ENCODE data around the gene METTL26. TPM values are rescaled to one million over a fixed set of nuclear protein-coding genes. Genes with fewer than 3 reads are reported as not detected.
A peak's percentile ranks its signal among the peaks of the same experiment; 100 is the strongest.

The METTL26 gene
- total RNA-seq, 2 experiments from 2014 or later: 116 to 127 TPM

DNA sequence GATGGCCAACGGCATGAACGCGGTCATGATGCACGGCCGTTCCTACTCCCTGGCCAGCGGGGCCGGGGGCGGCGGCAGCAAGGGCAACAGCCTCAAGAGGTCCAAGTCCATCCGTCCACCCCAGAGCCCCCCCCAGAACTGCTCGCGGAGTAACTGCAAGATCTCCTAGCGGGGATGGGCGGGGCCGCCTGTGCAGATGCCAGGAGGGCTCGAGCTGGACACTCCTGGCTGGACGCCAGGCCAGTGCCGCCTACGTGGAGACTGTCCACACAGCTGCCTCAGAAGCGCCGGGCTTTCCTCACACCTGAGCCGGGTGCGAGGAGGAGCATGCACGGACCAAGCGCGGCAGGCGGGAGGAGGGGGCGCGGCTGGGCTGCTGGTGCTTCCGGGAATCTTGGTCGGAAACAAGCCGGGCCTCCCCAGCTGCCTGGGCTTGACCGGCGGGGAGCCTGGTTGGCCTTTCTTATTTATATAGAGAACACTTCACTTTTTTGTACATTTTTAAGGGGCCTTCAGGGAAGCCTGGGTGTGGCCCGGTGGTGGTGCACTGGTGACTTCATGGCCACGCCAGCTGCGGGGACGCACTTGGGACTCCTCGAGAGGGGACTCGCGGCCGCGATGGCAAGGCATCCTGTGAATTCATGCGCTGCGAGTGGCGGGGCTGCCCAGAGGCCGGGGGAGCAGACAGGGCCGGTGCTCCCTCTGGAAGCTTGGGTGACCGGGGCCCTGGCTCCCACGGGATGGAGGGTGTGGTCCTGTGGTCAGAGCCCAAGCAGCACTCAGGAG lies 8.5 kb downstream of the METTL26 start:
- DNase-seq: no peak
- no peaks in the 10 kb centered on the region for H3K27me3 Mint-ChIP-seq
- intact Hi-C loops (cut with DNase I, micrococcal nuclease): no loop called here
- H3K27ac Mint-ChIP-seq: no peak overlapping the region
- ChIA-PET POLR2A (no interaction called here), CTCF (interaction anchor here (0.5 kb wide), 1 partner anchor 47 kb away, joined by 3 read pairs; no protein-coding TSS in a partner anchor)
- no peaks in the 10 kb centered on the region for H3K9me3 Mint-ChIP-seq (ENCODE audit: low read depth)
- ATAC-seq: no peak
- H3K36me3 Mint-ChIP-seq (ENCODE audit: low read depth): peaks cover 2% of the 10 kb centered on the region
- no peaks in the 10 kb centered on the region for H3K4me1 Mint-ChIP-seq
- no peak overlapping the region for H3K4me3 Mint-ChIP-seq

DNA sequence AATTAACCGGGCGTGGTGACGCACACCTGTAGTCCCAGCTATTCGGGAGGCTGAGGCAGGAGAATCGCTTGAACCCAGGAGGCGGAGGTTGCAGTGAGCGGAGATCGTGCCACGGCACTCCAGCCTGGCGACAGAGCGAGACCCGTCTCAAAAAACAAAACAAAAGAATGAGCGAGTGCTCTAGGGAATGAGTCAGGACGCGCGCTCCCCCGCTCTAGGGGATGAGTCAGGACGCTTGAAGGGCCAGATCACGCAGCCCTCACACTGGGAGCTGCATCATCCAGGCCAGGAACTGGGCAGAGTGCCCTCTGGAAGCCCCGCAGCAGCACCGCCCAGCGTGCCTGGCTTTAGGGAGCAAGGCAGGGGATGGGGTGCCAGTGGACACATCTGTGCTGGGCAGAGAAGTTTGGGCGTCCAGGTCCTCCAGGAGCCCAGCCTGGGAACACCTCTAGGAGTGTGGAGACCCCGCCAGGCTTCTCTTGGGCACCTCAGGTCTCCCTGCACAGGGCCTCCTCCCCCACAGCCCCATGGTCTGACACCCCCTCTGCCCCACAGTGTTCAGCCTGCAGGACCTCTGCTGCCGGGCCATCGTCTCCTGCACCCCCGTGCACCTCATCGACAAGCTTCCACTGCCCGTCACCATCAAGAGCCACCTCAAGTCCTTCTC lies 9.2 kb downstream of the METTL26 start:
- ChIA-PET CTCF (no interaction called here), POLR2A (no interaction called here)
- Mint-ChIP-seq H3K27me3 (no peaks in the 10 kb centered on the region), H3K4me1 (no peaks in the 10 kb centered on the region), H3K9me3 (ENCODE audit: low read depth) (no peaks in the 10 kb centered on the region), H3K4me3 (no peak overlapping the region), H3K27ac (no peak overlapping the region), H3K36me3 (ENCODE audit: low read depth) (peaks cover 2% of the 10 kb centered on the region)
- intact Hi-C loops (cut with DNase I, micrococcal nuclease): no loop called here
- ATAC-seq: no peak
- DNase-seq: peak; percentile 28

DNA sequence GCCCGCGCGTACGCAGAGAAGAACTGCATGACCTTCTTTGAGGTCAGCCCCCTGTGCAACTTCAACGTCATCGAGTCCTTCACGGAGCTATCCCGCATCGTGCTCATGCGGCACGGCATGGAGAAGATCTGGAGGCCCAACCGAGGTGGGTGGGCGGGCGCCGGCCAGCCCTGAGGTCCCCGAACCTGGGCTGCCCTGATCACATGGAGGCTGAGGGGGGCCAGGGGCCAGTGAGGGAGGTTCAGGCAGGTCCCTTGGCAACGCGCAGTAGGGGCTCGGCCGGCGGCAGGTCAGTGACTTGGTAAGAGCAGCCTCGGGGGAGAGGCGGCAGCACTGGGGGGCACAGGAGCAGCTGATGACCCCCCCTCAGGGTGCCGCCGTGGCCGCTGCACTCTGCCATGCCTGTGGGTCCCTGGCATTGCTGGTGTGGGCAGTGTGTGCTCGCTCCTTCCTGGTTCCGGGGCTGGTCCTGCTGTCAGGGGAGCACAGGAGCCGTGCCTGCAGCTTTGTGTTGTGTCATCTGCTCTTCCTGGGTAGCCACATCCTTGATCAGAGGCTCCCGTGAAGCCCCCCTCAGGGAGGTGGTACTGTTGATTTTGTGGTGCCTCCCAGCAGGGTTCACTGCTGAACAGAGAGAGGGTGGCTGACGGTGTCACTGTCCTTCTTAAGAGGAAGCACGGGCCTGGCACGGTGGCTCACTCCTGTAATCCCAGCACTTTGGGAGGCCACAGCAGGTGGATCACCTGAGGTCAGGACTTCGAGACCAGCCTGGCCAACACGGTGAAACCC lies 9.9 kb downstream of the METTL26 start:
- no peak for ATAC-seq
- Mint-ChIP-seq H3K4me3 (no peak overlapping the region), H3K27me3 (no peaks in the 10 kb centered on the region), H3K9me3 (ENCODE audit: low read depth) (no peaks in the 10 kb centered on the region), H3K4me1 (no peaks in the 10 kb centered on the region), H3K36me3 (ENCODE audit: low read depth) (peaks cover 2% of the 10 kb centered on the region), H3K27ac (no peak overlapping the region)
- intact Hi-C loops (cut with DNase I, micrococcal nuclease): no loop called here
- CTCF ChIA-PET: interaction anchor here (0.6 kb wide), 1 partner anchor 159 kb away, joined by 3 read pairs; no protein-coding TSS in a partner anchor
- no peak for DNase-seq
- POLR2A ChIA-PET: interaction anchor here (0.6 kb wide), 1 partner anchor 28 kb away, joined by 5 read pairs; no protein-coding TSS in a partner anchor

DNA sequence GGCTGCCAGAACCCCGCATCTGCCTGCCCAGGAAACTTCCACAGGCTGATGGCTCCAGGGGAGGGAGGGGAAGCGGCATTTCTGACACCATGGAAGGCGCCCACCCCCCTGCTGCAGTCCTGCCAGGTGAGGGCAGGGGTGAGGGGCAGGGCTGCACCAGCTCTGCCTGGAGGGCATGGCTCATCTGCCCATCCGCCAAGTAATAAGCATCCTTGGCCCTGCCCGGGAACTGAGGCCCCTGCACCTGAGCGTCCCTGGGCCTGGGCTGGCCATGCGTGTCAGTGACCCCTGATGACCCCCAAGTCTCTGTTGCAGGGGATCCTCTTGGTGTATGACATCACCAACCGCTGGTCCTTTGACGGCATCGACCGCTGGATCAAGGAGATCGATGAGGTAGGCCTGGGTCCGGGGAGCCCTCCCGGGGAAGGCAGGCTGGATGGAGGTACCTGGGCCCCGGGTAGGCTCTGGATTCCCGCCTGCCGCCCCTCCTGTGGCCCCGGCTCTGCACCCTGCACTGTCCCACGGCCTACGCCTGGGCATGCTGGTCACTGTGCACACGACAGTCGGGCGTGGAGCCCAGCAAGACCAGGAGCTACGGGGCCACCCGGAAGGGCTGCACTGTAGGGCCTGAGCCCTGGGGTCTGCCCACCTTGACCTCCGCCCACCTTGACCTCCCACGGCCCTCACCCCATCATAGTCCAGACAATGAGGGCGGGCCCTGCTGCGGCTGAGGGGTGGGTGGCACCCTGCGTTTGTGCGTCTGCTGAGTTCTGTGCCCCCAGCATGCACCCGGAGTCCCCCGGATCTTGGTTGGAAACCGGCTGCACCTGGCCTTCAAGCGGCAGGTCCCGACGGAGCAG lies 10.8 kb downstream of the METTL26 start:
- Mint-ChIP-seq H3K36me3 (ENCODE audit: low read depth) (peaks cover 2% of the 10 kb centered on the region), H3K4me3 (no peak overlapping the region), H3K9me3 (ENCODE audit: low read depth) (no peaks in the 10 kb centered on the region), H3K4me1 (no peaks in the 10 kb centered on the region), H3K27ac (no peak overlapping the region), H3K27me3 (no peaks in the 10 kb centered on the region)
- DNase-seq (no peak), ATAC-seq (no peak)
- POLR2A ChIA-PET: no interaction called here
- CTCF ChIA-PET: interaction anchor here (0.6 to 0.8 kb wide), 3 partner anchors 23 to 160 kb away, joined by 3 to 4 read pairs (median 3); no protein-coding TSS in a partner anchor
- intact Hi-C loops (cut with DNase I, micrococcal nuclease): no loop called here

DNA sequence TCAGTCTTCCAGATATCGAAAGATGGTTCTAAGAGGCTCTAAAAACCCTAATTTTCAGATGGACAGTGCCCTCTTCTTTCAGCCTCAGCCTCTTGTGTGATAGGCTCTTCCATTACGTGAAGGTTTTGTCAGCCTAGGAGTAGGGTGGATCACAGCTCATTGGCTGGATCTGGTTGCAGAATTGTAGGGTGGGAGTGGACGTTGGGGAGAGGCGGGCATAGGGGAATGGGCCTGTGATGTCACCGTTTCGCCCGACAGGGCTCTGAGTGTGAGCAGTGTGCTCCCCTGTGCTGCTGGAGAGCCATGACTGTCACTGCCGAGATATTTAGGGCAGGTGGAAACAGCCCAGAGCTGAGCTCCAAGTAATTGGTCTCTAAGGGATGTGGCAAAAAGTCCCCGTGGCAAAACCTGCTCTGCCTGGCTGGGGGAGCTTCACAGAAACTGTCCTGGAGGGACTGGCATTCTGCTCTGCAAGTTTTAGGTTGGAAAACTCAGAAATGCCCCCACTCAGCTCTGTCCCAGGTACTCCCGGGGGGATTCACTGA lies 11.5 kb downstream of the METTL26 start:
- ATAC-seq (no peak), DNase-seq (no peak)
- CTCF ChIA-PET: interaction anchor here (0.7 to 0.8 kb wide), 2 partner anchors 23 to 154 kb away, joined by 3 to 4 read pairs; no protein-coding TSS in a partner anchor
- intact Hi-C loops (cut with DNase I, micrococcal nuclease): no loop called here
- no peak overlapping the region for H3K4me3 Mint-ChIP-seq
- no peak overlapping the region for H3K27ac Mint-ChIP-seq
- peaks cover 2% of the 10 kb centered on the region for H3K36me3 Mint-ChIP-seq (ENCODE audit: low read depth)
- no peaks in the 10 kb centered on the region for H3K4me1 Mint-ChIP-seq
- H3K27me3 Mint-ChIP-seq: no peaks in the 10 kb centered on the region
- H3K9me3 Mint-ChIP-seq (ENCODE audit: low read depth): no peaks in the 10 kb centered on the region
- POLR2A ChIA-PET: no interaction called here

DNA sequence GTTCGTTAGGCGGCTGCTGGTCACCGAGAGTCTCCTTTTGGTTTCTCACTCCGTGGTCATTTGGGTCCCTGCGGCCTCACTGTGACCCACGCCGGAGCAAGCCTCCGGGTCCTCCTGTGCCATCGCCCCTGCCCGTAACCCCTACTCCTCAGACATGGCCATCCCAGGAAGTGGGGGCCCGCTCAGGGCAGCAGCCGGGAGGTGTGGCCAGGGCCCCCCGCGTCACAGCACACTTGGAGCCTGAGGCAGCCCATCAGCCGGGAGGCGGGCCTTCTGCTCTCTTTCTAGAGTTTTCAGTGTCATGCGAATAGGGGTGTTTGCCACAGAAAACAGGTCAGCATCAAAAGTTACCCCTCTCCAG lies 13.2 kb downstream of the METTL26 start:
- no peaks in the 10 kb centered on the region for H3K36me3 Mint-ChIP-seq (ENCODE audit: low read depth)
- H3K4me1 Mint-ChIP-seq: no peaks in the 10 kb centered on the region
- no peak overlapping the region for H3K4me3 Mint-ChIP-seq
- intact Hi-C loops (cut with DNase I, micrococcal nuclease): no loop called here
- DNase-seq (no peak), ATAC-seq (no peak)
- POLR2A ChIA-PET: no interaction called here
- H3K27me3 Mint-ChIP-seq: no peaks in the 10 kb centered on the region
- CTCF ChIA-PET: no interaction called here
- no peak overlapping the region for H3K27ac Mint-ChIP-seq
- no peaks in the 10 kb centered on the region for H3K9me3 Mint-ChIP-seq (ENCODE audit: low read depth)

DNA sequence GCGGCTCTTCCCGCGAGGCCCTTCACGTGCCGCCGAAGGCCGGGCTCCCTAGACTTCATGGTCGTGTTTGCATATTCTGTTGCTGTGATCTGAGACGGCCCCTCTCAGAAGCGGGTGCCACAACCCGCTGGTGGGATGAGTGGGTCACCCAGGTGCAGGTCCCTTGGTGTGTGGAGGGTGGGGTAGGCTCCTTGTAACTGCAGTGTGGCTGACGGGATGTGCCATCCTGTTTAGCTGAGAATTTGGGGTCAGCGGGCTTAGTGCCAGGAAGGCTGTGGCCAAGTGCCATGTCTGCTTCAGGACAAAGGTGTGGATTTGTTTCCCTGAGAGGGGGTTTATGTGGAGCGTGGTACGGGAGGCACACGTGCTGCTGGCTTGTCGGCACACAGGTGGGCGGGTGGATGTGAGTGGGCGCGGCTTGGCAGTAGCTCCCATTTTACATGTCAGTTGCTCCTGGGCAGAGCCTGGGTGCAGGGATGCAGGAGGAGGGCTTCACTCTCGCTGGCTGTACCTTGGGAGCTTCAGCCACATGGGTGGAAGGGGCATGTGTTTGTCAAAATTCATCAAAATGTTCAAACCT lies 14.5 kb downstream of the METTL26 start:
- H3K27me3 Mint-ChIP-seq: no peaks in the 10 kb centered on the region

DNA sequence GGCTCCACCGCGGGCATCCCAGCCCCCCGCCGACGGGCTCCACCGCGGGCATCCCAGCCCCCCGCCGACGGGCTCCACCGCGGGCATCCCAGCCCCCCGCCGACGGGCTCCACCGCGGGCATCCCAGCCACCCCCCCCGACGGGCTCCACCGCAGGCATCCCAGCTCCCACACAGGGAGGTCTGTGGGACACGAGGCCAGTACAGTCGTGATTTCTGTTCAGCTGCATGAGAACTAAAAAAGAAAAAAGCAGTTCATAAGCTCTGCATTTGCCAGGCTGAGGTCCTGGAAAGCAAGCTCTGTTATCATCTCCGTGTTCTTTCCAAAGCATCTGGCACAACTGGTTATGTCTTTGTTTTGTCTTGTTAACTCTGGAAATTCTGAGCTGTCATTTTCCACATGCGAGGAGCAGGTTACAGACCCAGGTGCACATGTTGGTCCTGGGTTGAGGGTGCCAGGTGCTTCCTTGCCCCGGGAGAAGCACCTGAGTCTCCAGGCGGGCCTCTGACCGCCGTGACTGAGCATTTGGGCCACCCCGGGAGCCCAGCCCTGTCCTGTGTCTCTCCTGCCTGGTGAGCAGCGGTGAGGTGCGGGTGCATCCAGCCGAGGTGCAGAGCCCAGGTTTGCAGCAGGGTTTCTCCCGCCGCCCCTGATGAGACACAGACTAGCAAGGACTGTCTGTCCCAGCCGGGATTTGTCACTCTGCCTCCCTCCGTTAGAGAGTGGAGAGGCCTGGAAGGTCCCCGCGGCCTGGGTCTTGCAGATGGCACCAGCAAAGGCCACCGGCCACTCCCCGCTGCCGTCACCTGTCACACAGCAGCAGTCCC lies 15.2 kb downstream of the METTL26 start:
- ChIA-PET POLR2A (no interaction called here), CTCF (interaction anchor here (1.3 kb wide), 1 partner anchor 11 kb away, joined by 6 read pairs; no protein-coding TSS in a partner anchor)
- Mint-ChIP-seq H3K4me1 (no peaks in the 10 kb centered on the region), H3K4me3 (no peak overlapping the region), H3K36me3 (ENCODE audit: low read depth) (no peaks in the 10 kb centered on the region), H3K9me3 (ENCODE audit: low read depth) (no peaks in the 10 kb centered on the region), H3K27ac (no peak overlapping the region), H3K27me3 (no peaks in the 10 kb centered on the region)
- intact Hi-C loops (cut with DNase I, micrococcal nuclease): no loop called here
- DNase-seq (no peak), ATAC-seq (no peak)

More for the DNA sequence above, 14.5 kb downstream of the METTL26 start:
- ChIA-PET CTCF (interaction anchor here (0.7 kb wide), 2 partner anchors 15 to 60 kb away, joined by 3 to 4 read pairs; partner anchors contain the start of gene METTL26), POLR2A (no interaction called here)
- Mint-ChIP-seq H3K36me3 (ENCODE audit: low read depth) (no peaks in the 10 kb centered on the region), H3K27ac (no peak overlapping the region), H3K9me3 (ENCODE audit: low read depth) (no peaks in the 10 kb centered on the region), H3K4me3 (no peak overlapping the region), H3K4me1 (no peaks in the 10 kb centered on the region)
- ATAC-seq (no peak), DNase-seq (no peak)
- intact Hi-C loops (cut with DNase I, micrococcal nuclease): no loop called here

DNA sequence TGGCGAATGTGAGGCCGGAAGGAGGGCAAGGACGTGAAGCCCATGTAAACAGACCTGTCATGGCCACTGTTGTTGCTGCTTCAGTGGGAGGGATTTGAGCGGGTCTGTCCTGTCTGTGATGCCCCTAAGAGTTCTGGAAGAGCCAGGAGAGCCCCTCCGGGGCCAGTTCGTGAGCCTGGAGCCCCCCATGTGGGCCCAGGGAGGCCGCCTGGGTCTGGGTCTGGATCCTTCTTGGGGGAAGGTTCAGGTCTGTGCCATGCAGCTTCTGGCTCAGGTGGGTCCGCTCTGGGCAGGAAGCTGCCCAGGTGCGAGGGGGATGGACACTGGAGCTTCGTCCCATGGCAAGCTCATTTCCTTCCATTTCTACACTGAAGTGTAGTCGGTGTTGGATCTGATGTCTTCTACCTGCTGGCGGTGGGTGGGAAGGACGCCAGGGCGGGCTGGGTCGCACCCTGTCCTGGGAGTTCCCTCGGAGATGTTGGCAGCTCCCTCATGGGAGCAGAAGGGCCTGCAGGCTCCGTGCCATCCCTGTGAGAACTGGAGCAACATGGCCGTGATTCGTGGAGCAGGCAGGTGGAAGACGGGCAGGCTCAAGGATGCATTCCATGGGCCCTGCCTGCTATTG lies 16.5 kb downstream of the METTL26 start:
- no peak for ATAC-seq
- ChIA-PET POLR2A (no interaction called here), CTCF (interaction anchor here (1.3 kb wide), 1 partner anchor 10 kb away, joined by 6 read pairs; no protein-coding TSS in a partner anchor)
- Mint-ChIP-seq H3K4me3 (no peak overlapping the region), H3K36me3 (ENCODE audit: low read depth) (no peaks in the 10 kb centered on the region), H3K4me1 (no peaks in the 10 kb centered on the region), H3K27ac (no peak overlapping the region), H3K9me3 (ENCODE audit: low read depth) (no peaks in the 10 kb centered on the region), H3K27me3 (no peaks in the 10 kb centered on the region)
- no peak for DNase-seq
- intact Hi-C loops (cut with DNase I, micrococcal nuclease): no loop called here

DNA sequence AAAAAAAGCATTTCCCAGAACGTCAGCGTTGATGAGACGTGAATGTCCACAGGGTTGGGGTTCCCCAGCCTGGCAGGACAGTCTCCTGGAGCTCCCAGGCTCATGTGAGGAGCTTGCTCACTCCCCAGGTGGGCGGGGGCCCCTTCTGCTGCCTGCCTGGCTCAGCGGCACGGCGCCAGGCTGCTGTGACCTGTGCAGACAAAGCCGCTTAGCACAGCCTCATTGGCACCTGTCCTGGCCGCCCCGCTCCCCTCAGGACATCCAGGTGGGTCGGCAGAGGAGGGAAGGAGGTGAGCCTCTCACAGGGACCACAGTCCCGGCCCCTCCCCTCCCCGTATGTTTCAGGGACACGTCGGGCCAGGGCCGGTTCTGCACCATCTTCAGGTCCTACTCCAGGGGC lies 18.2 kb downstream of the METTL26 start:
- ATAC-seq (no peak), DNase-seq (no peak)
- Mint-ChIP-seq H3K36me3 (ENCODE audit: low read depth) (no peaks in the 10 kb centered on the region), H3K9me3 (ENCODE audit: low read depth) (no peaks in the 10 kb centered on the region), H3K4me3 (no peak overlapping the region), H3K4me1 (no peaks in the 10 kb centered on the region), H3K27ac (no peak overlapping the region), H3K27me3 (no peaks in the 10 kb centered on the region)
- ChIA-PET CTCF (no interaction called here), POLR2A (no interaction called here)
- intact Hi-C loops (cut with DNase I, micrococcal nuclease): no loop called here
